Stimulated activated CD4-positive, alpha-beta T cell treated with anti-CD3 and anti-CD28 coated beads, Interleukin-1b, Interleukin-23, amount 100 ng/mL, for 4 hours (primary cell): Measurements from ENCODE around the gene SLCO2A1.

Experiments
- DNase-seq, 2 donors: peaks; one replicate each; pipeline ENCODE4 v3.0.0-alpha.2; 2020; ENCODE audit warnings: low read depth in 2 of 2

The SLCO2A1 gene

GRCh38 chr3:133999891-134000685, 29.6 kb downstream of the SLCO2A1 start:
- DNase-seq: no peak

GRCh38 chr3:133998691-133999241, 31.0 kb downstream of the SLCO2A1 start:
- DNase-seq: no peak

GRCh38 chr3:133997871-133998635, 31.7 kb downstream of the SLCO2A1 start:
- no peak for DNase-seq

GRCh38 chr3:133996996-133997395, 32.7 kb downstream of the SLCO2A1 start:
- DNase-seq: no peak

GRCh38 chr3:133996251-133996661, 33.5 kb downstream of the SLCO2A1 start:
- no peak for DNase-seq

- DNase-seq: no peak
These were observed 34.5 kb downstream of the SLCO2A1 start for GRCh38 chr3:133995264-133995663.

GRCh38 chr3:133994166-133994890, 35.4 kb downstream of the SLCO2A1 start:
- no peak for DNase-seq

DNA sequence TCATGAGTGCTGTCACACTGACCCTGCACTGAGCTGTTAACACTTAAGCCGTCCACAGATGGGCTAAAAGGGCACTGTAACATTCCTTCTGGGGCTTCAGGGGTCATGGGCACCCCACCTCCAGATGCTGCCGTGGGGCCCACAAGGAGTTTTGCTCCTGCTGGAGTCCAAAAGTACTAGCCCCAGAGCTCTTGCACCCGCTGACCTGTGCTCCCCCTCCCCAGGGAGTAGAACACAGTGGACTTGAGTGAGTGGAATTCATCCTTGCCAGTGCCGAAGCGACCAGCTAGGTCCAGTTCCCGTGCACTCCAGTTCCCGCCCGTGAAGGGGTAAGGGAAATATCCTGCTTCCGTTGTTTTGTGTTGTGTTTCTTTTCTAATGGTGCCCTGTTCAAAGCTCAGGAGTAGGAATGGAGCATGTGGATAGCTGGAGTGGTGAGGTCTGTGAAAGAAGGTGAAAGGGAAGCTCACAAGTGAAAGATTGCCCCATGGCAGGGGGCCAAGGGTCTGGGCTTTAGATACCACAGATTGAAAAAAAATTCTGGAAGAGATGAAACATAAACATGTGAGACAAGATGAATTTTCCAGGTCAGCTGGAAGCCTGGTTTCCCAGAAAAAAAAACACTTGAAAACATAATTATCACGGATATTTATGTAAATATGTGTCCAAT, 36.6 kb downstream of the SLCO2A1 start:
- DNase-seq: no peak

DNA sequence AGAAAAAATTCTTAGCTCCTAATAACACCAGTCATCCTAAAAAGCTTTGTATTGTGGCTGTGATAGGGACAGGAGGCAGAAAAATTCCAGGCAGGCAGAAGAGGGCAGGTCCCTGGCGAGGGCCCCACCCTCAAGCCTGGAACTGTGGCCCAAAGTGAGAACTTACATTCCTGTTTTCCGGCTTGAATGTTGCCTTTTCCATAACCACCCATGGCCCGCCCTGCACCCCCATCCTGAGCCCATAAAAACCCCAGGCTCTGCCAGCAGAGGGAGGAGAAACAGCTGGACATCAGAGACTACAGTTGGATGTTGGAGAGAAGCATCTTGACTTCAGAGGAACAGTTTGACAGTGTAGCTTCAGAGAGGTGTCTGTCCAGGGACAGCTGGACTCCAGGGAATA, 37.3 kb downstream of the SLCO2A1 start:
- DNase-seq: no peak

DNA sequence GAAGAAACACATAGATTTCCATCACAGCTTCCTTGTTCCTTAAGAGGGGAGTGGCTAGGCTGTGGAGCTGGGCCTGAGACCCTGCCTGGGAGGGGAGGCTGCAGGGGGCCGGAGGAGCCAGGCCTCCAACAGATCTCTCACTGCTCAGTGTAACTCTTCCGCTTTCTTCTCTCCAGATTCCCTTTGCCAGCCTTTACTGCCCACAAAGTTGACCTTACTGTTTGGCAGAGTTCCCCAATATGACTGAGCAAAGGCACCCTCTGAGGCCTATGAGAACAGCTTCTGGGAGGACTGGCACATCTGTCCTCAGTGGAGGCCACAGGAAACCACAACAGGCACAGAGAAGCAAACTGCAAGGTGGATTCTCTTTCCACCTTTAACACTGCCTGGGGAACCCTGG, 38.1 kb downstream of the SLCO2A1 start:
- no peak for DNase-seq

GRCh38 chr3:133991209-133991608, 38.5 kb downstream of the SLCO2A1 start:
- DNase-seq: no peak

DNA sequence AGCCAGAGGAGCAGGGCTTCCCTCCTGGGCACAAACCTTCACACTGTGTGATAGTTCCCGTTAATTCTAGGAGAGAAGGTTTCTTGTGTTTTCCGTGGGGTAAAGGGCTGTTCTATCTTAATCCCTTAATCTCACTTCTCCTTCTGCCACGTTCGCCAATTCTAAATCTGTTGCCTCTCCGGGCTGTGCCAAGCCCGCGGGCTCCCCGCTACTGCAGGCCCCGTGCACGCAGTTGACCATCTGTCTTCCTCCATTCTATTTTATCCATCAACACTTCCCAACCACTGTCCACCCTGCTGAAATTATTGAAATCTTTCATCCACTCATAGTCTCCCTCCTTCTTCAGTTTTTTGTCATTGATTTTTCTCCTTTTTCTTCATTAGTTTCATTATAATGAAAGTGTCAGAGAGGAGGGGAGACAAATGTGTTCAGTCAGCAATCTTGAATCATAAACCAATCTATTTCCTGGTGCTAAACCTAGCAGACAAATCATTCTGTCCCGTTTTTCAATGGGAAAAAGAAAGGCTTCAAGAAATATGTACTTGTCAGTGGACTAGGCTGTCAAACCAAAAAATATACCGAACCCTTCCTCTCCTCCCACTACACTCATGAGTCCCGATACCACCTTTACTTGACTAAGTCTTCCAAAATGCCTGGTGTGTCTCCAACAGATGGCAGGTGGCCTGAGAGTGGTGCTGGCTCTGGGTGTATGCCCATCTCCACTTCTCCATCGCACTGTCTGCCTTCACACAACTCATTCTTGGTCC, 39.6 kb downstream of the SLCO2A1 start:
- no peak for DNase-seq

DNA sequence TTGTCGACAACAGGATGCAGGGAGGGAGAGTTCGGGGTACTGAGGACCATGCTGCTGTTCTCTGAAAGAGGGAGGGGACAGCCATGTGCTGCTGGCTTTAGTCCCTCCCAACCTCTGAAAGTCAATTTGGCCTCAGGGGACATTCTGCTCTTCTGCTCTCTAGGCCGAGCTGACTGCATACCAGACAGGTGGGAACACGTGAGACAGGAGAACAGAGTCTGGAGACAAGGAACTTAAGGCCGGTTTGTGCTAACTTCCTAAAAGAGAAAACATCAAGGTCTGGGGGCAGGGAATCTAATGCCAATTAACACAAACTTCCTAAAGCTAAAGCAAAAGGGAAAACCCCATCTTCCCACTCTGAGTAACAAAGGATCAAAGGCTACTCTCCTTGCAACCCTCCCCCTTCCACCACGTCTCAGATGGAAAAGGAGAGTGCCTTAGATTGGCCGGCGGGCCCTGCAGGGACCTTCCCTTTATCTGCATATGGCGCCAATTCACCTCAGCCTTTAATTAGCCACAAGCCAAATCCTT, 41.0 kb downstream of the SLCO2A1 start:
- no peak for DNase-seq

DNA sequence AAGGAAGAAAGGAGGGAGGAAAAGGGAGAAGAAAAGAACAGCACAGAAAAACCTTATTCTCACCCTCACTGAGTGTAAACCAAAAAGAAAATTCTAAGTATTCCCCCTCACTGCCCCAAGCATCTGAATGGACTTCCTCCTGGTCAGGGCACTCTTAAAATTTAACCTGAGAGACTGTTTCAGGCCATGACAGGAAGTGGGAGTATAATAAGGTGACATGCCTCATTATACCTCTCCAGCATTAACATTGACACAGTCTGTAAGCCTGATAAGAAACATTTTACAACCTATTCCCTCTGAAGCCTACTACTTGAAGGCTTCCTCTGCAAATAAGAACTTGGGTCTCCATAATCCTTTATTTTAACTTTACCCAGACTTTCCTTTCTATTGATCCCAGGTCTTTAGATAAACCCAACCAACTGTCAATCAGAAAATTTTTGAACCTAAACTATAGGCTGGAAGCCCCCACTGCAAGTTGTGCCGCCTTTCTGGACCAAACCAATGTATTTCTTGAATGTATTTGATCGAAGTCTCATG, 41.7 kb downstream of the SLCO2A1 start:
- DNase-seq: no peak

GRCh38 chr3:133987136-133987535, 42.6 kb downstream of the SLCO2A1 start:
- no peak for DNase-seq

DNA sequence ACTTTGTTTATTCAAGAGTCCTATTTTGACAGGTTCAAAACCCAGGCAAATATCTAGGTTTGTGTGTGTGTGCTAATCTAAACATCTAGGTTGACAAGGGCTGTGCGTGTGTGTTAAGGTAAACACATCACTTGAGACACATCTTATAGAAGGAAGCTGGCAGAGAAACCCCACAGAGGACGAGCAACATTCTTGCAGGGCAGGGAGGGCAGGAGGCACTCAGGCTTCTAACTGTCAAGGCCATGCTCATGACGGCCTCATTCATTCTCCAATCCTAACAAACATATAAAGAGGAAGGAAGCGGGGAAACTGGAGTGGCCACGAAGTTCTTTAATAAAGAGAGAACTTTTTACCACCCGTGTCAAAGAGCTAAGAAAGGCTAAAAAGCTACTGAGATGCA, 43.4 kb downstream of the SLCO2A1 start:
- no peak for DNase-seq

DNA sequence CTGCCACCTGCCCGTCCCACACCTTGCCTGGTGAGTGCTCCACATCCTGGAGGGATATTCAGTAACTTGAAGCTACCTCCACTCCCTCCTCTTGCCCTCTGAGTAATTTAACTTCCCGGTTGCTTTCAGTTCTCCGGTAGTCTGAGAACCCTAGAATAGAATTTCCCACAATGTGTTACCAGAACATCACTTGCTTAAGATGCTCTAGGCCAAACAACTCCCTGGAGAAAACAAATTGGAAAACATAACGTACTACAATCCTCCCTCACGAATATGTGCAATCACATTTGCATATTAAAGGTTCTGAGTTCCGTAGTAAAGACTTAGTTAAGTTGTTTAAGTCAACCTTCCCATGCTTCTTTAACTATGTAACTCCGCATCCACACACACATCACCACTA, 44.8 kb downstream of the SLCO2A1 start:
- DNase-seq: no peak

GRCh38 chr3:133983576-133984560, 45.9 kb downstream of the SLCO2A1 start:
- no peak for DNase-seq

- DNase-seq: no peak
These were observed 46.6 kb downstream of the SLCO2A1 start for GRCh38 chr3:133983126-133983525.
